ENCODE results near the gene BLOC1S3.

BLOC1S3 gene, protein sequence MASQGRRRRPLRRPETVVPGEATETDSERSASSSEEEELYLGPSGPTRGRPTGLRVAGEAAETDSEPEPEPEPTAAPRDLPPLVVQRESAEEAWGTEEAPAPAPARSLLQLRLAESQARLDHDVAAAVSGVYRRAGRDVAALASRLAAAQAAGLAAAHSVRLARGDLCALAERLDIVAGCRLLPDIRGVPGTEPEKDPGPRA

DNA sequence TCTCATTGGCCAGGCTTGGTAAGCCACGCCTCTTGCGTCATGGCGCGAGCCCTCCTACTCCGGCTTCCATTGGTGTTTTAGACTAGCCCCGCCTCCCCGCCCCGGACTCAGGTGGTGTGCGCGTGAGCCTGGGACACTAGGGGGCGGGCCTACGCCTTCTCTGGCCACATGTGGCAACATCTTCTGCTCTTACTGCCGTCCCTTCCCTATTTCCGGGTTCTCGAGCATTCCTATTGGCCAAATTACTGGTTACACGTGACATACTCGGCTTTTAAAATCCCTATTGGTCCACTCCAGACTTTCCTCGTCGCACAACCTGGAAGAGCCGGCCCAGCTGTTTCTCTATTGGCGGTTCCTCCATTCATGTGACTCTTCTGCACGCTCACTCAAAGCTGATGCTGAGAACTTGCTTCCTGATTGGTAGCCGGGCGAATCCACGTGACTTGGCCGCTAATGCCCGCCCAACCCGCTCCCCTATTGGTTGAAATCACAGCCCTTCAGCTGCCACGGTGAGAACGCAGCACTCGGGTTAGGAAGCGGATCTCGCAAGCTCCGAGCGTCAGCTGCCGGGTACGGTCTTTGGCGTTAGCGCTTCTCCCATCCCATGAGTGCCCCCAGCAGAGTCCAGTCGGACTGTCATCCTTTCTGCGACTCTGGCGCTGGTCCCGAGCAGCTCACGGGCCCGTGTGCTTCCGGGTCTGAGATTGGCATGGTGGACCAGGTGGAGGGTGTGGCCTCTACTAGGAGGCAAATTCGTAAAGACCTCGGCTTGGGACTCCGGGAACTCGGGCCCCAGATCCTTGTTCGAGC is at the start of gene BLOC1S3:
BLOC1S3 (plus strand) TSS at position 523 of the 810 bp plus-strand sequence. CDS start 513 bp downstream, outside the sequence.
- peak; percentile 100 for DNase-seq

DNA sequence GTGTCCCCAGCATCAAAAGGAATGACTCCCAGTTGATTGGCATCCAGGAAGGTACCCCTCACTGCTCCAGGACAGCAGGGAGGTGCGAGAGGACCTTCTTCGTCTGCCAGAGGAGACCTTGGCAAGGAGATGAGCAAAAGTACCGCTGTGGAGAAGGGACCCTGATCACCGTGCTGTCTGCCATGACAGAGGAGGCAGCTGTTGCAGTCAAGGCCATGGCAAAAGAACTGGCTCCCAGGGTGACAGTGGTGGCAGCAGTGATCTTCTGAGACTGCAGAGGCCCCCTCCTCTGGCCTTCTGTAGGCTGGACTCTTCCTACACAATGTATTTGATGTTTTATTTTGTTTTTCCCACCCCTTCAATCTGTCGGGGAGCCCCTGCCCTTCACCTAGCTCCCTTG is 49.8 kb upstream of the BLOC1S3 start:
- DNase-seq, result no peak

DNA sequence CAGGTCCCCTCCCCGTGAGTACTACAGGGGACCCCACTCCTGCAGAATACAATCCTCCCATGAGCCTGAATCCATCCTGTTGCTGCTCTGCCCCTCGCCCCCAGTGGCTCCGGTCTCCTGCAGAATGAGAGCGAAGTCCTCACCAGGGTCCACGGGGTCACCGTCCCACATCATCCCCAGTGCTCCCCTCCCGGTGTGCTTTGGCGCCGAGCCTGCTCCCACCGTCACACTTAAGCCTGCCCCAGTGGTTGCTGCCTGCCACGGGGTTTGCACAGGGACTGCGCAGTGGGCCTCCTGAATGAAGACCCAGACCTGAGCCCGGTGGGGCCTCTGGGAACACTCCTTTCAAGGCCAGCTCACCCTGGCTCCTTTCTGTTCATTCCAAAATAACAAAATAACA is 48.3 kb upstream of the BLOC1S3 start:
- DNase-seq, result no peak

DNA sequence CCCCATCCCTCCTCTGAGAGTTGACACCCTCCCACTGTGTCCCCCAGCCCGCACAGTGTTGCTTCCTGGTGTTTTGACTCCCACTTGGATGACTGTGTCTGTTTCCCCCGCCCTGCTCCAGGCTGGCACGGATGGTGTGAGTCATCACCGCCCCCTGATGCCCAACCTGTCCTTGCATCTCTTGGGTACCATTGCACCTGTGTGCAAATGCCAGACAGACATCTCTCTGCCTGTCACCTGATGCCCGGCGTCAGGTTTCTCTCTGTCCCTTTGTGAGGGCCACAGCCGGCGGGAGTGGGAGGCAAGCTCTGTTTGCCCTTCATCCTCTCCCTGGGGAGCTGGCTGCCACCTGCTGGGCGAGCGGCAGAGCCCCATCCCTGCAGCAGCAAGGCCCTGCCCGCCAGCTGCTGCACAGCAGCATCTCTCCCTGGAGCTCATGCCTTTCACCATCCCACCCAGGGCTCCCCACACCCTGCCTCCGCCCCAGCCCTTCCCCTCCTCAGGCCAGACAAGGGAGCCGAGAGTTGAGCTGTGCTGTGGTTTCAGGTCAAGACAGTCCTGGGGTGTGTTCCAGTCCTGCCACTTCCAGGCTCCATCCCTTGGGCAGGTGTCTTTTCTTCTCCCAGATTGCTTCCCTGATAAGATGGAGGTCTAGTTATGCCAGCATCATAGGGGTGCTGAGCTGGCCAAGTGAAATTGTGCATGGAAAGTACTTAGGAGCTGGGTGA is 47.5 kb upstream of the BLOC1S3 start:
- no peak for DNase-seq

DNA sequence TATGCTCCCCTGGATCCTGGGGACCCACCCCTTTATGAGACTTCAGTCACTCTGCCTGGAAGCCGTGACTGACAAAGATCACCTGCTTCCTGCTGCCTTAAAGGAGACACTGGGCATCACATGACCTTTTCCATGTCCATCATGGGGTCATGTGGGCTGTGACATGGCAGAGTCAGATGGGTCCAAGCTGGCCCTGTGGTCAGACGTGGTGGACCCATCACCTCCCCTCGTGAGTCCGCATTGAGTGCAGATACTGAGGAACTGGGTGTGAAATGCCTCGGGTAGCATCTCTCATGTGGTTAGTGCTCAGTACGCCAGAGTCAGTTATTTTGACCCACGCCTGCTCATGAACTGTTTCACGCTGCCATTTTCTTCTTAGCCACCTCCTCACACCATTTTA is 44.9 kb upstream of the BLOC1S3 start:
- no peak for DNase-seq

DNA sequence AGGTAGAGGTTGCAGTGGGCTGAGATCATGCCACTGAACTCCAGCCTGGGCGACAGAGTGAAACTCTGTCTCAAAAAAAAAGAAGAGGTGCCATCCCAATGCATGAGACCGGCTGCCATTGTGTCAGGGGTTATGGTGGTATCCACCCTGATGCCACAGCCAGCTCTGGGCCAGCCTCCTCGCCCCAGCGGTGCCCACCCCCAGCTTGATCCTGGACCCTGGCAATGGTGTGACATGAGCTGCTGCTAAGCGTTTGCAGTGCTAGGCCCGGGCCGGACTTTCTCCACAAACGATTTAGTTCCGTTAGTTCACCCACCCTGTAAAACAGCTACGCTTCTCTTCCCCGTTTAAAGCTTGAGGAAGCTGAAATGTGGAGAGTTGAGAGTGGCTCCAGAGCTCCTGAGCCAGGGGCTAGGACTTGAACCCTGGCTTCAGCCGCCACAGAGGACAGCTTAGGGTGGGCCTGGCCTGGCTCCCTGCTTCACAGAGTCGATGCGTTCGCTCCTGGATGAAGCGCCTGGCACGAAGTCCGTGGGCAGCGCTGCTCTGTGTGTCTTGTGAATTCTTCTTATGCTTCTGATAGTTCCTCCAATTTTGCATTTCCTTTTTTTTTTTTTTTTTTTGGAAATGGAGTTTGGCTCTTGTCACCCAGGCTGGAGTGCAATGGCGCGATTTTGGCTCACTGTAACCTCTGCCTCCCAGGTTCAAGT is 43.3 kb upstream of the BLOC1S3 start:
- DNase-seq, result no peak

DNA sequence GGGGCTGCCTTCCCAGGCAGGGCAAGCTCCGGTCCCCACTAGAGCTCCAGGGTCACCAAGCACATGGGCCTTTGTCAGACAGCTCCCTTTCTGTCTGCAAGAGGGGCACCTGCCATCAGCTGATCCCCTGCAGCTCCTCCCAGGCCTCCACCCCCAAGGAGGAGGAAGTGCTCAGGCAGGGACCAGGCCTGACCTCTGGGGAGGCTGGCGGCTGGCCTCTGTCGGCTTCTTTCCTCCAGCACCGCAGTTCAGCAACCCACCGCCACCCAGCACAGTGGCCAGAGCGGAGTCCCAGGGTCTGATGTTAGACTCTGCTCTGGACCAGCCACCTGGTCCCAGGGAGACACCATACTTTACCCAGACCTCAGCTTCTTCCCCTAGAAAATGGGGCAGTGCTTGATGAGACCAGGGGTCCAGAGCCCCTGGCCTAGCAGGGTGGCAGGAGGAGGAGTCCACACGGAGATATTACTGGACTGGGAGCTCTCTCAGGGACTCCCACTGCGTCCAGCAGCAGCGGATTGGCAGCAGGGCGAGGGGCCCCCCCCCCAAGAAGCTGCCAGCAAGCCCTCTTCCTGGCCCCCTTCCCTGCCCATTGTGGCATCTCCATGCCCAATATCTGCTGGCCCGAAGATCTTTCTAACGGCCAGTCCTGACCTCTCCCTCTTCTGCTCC is 41.9 kb upstream of the BLOC1S3 start:
- DNase-seq, result no peak

DNA sequence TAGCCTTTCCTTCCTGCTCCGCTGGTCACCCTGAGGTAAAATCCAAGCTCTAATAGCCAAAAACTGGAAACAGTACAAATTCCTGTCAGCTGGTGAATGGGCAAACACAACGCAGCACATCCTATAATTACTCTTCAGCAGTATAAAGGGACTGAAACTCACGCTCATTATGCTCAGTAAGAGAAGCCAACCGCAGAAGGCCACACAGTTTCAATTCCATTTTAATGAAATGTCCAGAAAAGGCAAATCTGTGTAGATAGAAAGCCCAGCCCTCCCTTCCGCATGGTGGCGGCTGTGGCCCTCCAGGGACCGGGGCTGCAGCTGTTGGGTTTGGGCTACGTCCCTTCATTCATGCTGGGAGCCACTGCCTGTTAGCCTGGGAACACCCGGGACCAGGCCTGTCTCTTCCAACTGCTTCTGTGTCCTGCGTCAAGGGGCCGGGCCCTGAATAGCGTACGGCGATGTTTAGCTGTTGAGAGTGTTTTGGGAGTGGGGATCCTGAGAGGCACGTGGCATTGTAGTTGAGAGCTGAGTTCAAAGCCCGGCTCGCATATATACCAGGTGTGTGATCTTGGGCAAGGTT is 41.3 kb upstream of the BLOC1S3 start:
- no peak for DNase-seq

DNA sequence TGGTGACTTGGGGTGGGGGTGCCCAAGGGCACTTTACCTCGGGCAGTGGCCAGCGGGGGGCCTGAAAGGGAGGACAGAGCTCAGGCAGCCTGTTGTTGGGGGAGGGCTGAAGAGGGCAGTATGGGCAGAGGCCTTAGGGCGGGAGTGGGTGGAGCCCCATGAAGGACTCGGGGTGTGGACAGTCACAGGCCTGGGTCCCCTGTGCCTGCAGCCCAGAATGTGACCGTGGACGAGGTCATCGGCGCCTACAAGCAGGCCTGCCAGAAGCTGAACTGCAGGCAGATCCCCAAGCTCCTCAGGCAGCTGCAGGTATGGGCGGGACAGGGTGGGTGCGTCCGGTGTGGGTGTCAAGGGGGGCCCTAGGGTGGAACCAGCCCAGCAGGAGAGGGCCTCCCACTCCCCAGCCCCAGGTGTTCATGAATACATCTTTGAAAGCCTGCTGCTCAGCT is 40.3 kb upstream of the BLOC1S3 start:
- DNase-seq, result no peak

DNA sequence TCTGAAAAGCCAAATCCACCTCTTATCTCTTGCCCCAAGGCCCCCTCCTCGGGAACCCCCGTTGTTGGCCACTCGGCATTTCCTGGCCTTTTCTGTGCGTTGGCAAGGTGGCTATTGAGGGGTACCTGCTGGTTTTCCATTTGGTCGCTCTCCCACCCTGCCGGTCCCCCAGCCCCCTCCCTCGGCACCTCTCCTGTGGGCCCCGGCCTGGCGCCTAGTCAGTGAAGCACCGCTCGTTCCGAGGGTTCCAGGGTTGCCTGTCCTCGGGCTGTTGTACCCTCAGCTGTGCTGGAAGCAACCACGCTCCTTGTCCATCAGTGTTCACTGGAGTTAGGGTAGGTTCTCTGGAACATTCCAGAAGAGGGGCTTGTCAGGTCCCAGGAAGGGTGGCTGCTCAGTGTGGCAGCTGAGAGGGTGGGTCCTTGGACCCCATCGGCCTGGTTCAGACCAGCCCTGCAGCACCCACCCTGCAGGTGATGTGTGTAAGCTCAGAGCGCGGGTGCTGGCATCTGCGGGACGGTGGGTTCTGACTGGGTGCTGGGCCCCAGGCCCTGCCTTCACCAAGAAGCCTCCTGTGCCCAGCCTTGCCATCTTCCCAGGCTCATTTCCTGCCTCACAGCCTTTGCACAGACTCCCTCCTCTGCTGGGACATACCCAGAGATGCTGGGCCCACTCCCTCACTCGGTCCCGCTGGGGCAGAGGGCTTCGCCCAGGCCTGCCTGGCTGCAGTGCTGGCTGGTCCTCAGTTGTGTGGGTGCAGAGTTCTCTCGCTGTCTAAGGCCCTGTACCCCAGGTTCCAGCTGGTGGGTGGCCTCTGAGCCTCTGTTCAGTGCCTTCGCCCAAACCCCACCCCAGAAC is 39.1 kb upstream of the BLOC1S3 start:
- DNase-seq, result no peak

DNA sequence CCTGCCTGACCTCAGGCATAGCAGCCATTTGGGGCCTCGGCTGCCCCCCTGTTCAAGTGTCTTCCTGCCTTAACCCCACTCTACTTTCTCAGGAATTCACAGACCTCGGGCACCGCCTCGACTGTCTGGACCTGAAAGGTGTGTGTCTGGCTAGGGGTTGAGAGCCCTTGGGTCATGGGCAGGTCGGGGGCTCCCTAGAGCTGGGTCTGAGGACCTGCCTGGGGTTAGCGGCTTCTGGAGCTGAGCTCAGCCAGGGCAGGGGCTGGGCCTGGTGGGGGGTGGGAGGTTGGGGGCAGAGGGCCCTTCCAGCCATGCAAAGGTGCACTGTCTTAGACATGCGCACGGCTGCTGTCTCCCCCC is 38.5 kb upstream of the BLOC1S3 start:
- DNase-seq, result no peak

DNA sequence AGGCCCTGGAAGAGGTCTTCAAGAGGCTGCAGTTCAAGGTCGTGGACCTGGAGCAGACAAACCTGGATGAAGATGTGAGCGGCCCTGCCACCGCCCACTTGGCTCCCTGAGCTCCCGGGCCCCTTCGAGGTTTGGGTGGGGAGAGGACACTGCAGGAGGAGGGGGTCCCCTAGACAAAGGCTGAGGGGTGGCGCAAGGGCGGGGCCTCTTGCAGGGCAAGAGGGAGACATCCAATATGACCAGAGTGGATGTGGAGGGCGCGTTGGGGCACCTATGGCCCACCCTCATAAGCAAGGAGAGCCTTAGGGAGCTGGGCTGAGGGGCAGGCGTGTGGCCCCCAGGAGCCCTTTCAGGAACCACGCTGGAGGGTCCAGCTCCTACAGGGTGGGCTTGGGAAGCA is 38.1 kb upstream of the BLOC1S3 start:
- no peak for DNase-seq

DNA sequence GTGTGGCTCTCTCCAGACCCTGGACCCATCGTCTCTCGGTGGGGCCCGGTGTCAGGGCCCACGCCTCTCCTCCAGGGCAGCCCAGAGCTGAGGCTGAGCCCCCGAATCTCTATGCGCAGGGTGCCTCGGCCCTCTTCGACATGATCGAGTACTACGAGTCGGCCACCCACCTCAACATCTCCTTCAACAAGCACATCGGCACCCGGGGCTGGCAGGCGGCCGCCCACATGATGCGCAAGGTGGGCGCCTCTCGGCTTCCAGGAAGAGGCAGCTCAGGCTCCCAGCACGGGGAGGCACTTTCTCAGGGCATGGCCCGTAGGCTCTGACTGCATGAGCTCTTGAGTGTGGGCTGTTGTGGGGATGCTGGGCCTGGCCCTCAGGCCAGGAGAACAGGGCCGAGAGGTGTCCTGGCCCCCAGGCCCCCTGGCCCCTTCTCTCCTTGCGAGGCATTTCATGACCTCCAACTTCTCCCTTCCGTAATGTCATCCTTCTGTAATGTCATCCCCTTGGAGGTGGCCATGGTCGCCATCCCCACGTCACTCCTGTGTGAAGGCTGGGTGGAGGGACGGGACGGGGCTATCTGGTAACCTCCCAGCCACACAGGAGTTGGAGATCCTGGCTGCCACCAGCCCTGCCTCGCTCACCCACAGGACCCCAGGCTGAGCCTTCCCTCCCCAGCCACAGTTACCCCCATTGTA is 37.2 kb upstream of the BLOC1S3 start:
- no peak for DNase-seq

DNA sequence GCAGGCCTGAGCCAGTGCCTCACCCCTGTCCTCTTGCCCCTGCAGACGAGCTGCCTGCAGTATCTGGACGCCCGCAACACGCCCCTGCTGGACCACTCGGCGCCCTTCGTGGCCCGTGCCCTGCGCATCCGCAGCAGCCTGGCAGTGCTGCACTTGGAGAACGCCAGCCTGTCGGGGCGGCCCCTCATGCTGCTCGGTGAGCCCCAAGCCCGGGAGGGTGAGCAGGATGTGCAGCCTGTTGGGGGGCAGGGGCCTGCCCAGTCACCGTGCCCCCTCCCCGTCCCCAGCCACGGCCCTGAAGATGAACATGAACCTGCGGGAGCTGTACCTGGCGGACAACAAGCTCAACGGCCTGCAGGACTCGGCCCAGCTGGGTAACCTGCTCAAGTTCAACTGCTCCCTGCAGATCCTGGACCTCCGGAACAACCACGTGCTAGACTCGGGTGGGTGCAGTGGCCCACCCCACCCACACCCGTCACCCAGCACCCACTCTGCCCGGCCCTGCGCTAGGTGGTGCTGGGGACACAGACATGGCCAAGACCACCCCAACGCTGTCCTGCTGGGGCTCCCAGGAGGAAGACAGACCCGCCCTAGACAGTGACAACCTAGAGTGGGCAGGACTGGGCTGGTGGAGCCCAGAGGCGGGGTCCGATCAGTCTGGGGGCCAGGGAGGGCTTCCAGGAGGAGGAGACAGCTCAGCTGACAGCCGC is 36.4 kb upstream of the BLOC1S3 start:
- no peak for DNase-seq

DNA sequence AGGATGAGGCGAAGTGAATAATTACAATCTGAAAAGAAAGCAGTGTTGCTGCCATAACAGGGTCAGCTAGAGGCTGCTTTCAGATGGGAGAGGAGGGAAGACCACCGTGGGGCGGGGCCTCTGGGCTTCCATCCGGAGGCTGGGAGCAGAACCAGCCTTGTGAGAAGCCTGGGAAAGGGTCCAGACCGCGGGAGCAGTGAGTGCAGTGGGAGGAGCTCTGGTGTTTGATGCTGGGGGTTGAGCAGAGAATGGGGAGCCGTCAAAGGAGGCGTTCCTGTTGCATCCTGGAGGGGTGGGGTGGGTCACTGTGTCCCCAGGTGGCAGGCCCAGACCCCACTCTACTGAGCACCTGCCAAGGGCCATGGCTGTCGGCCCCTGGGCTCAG is 35.9 kb upstream of the BLOC1S3 start:
- no peak for DNase-seq

DNA sequence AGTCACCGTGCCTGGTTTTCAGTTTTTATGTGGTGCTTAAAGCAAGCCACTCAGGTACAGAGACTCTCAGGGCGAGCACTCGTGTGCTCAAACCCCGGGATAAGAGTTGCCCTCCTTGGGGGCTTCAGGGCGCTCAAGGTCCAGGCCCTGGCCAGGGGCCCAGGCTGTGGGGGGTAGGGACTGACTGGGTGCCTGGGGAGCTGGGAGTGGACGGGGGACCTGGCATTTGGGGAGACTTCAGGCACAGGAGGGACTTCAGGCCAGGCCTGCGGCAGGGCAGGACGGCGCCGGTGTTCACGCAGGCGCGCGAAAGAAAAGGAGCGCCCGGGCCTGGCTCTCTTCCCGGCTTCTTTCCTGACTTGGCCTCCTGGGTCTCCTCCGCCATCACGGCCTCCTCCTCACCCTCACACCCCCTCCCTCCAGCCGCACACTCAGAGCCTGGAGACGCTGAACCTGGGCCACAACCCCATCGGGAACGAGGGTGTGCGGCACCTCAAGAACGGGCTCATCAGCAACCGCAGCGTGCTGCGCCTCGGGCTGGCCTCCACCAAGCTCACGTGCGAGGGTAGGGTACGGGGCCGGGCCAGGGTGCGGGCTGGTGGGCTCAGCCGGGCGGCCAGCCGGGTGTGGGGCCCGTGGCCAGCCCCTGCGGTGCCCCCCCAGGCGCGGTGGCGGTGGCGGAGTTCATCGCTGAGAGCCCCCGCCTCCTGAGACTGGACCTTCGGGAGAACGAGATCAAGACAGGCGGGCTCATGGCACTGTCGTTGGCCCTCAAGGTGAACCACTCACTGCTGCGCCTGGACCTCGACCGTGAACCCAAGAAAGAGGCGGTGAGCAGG is 33.9 kb upstream of the BLOC1S3 start:
- DNase-seq, result no peak

DNA sequence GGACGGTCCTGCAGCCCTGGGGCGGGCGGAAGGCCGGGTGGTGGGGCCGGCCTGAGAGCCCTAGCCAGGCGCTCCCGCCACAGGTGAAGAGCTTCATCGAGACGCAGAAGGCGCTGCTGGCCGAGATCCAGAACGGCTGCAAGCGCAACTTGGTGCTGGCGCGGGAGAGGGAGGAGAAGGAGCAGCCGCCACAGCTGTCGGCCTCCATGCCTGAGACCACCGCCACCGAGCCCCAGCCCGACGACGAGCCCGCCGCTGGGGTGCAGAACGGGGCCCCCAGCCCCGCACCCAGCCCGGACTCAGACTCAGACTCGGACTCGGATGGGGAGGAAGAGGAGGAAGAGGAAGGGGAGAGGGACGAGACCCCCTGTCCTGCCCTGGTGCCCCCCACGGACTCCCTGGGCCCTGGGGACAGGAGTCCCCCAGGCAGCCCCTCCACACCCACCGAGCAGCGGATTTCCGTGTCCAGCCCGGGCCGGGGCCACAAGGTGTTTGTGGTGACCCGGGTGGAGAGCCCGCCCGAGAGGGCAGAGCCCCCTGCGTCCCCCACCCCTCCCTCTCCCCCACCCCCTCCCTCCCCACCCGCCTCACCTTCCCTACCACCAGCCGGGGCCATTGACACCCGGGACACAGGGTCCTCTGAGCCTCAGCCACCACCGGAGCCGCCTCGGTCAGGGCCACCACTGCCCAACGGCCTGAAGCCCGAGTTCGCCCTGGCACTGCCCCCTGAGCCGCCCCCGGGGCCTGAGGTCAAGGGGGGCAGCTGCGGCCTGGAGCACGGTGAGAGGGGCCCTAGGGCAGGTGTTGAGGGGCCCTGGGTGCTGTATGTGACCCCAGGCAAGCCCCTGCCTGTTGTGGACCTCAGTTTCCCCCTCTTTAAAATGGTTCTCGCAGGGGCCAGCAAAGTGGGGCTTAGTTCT is 33.1 kb upstream of the BLOC1S3 start:
- no peak for DNase-seq

DNA sequence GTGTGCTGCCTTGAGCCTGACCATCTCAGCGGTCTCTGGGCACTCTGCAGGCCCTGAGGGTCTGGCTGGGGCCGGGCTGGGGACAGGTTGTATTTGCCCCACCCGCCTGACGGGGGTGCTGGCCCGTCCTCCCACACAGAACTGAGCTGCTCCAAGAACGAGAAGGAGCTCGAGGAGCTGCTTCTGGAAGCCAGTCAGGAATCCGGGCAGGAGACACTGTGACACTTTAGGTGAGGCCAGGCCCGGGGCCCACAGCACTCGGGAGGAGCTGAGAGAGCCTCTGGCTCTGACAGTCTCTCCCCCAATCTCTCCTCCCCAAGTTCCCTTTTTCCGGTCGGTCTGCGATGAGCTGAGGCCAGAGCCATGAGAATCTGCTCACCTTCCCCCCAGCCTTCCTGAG is 32.3 kb upstream of the BLOC1S3 start:
- no peak for DNase-seq
